Esophagus muscularis mucosa (tissue), 4 donors: ENCODE data around the gene NTM. TPM values are rescaled to one million over a fixed set of nuclear protein-coding genes. Genes with fewer than 3 reads are reported as not detected.

Source experiments
- DNase-seq: peaks from one replicate; pipeline ENCODE4 v3.0.0-alpha.2; 2017; ENCODE audit errors: extremely low spot score
- H3K27ac ChIP-seq, 4 donors: fragments of 200-600 bp; sonication (generic); replicated peaks in 1 of 4; 1 replicate in 3 of 4; 2 replicates in 1 of 4; pipeline ENCODE4 v1.5.1; 2016 to 2019; ENCODE audit warnings: mild to moderate bottlenecking in 1 of 4
- H3K27me3 ChIP-seq, 4 donors: fragments of 200-600 bp; sonication (generic); one replicate each; pipeline versions ENCODE4 v1.5.1 to v1.6.0; 2016 to 2019
- H3K36me3 ChIP-seq, 4 donors: fragments of 200-600 bp; sonication (generic); one replicate each; pipeline ENCODE4 v1.5.1; 2016 to 2019
- H3K4me1 ChIP-seq, 4 donors: fragments of 200-600 bp; sonication (generic); one replicate each; pipeline ENCODE4 v1.5.1; 2016 to 2019
- H3K4me3 ChIP-seq, 4 donors: fragments of 200-600 bp; sonication (generic); 1 replicate in 2 of 4; 2 replicates in 2 of 4; pipeline ENCODE4 v1.5.1; 2016 to 2019; ENCODE audit warnings: mild to moderate bottlenecking in 4 of 4, moderate library complexity in 1 of 4
- H3K9me3 ChIP-seq, 4 donors: fragments of 200-600 bp; sonication (generic); 1 replicate in 3 of 4; 2 replicates in 1 of 4; pipeline ENCODE4 v1.5.1; 2016 to 2019
- EP300 ChIP-seq: sonication (generic); formaldehyde crosslinking; IDR thresholded peaks from one replicate; pipeline ENCODE4 v1.6.1; 2017; ENCODE audit warnings: antibody characterized with exemption
- POLR2A ChIP-seq: fragments of 450-650 bp; IDR thresholded peaks from one replicate; pipeline ENCODE4 v1.6.1; 2017; ENCODE audit warnings: antibody characterized with exemption, moderate library complexity, mild to moderate bottlenecking, low read depth
- POLR2AphosphoS5 ChIP-seq, 2 donors: sonication (generic); formaldehyde crosslinking; IDR thresholded peaks; one replicate each; pipeline ENCODE4 v1.6.1; 2017; ENCODE audit warnings: antibody characterized with exemption in 2 of 2
- WGBS: methylation state at CpG from one replicate; pipeline ENCODE4 v1.1.5; 2018; 5-methylcytosine and 5-hydroxymethylcytosine counted together
- intact Hi-C: fragments of 100-400 bp; cut with DNase I; formaldehyde crosslinking; loops from one replicate; pipeline ENCODE4 v1.15.1; 2023
- total RNA-seq, 4 donors: library from RNA; depleted of rRNA; stranded (reverse); fragments of >200 nt; gene quantifications; one replicate each; pipeline versions ENCODE4 v1.1.0 to v1.2.1, GENCODE V29; 2016
- TF ChIP-seq, protein P1 (sequence below), 3 experiments: fragments of 200-600 bp in 2 of 3; fragments of 450-650 bp in 1 of 3; sonication (generic) in 2 of 3; IDR thresholded peaks; one replicate each; pipeline ENCODE4 v1.5.1; 2017 to 2019; ENCODE audit warnings: antibody characterized with exemption in 3 of 3, mild to moderate bottlenecking in 2 of 3, moderate library complexity in 1 of 3

The NTM gene
- total RNA-seq, 4 donors from 2014 or later = 5.6 to 25.3 (median 8.3) TPM

DNA sequence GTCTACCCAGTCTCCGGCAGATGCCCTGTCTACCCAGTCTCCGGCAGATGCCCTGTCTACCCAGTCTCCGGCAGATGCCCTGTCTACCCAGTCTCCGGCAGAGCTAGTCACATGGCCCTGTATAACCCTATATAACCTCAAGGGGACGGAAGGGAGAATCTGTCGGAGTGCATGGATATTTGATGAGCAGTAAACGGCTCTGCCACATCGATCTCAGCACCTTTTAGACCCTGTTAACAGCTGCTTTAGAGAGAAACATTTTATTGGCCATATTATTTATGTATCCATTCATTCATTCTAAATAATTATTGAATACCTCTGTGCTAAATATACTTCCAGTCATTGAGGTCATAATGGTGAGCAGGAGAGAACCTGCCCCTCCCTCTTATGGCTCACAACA, 228.9 kb downstream of the NTM start:
- Histone ChIP-seq H3K4me3 (no peak overlapping the region), H3K27me3 (peaks cover 0 to 5% (median 0%) of the 10 kb centered on the region in 4 donors), H3K9me3 (no peaks in the 10 kb centered on the region), H3K36me3 (no peaks in the 10 kb centered on the region), H3K4me1 (peaks cover 0 to 5% (median 0%) of the 10 kb centered on the region in 4 donors), H3K27ac (no peak overlapping the region)
- no peak for DNase-seq
- TF ChIP-seq POLR2A = no peak
- TF ChIP-seq EP300 = no peak
- TF ChIP-seq, protein P1, sequence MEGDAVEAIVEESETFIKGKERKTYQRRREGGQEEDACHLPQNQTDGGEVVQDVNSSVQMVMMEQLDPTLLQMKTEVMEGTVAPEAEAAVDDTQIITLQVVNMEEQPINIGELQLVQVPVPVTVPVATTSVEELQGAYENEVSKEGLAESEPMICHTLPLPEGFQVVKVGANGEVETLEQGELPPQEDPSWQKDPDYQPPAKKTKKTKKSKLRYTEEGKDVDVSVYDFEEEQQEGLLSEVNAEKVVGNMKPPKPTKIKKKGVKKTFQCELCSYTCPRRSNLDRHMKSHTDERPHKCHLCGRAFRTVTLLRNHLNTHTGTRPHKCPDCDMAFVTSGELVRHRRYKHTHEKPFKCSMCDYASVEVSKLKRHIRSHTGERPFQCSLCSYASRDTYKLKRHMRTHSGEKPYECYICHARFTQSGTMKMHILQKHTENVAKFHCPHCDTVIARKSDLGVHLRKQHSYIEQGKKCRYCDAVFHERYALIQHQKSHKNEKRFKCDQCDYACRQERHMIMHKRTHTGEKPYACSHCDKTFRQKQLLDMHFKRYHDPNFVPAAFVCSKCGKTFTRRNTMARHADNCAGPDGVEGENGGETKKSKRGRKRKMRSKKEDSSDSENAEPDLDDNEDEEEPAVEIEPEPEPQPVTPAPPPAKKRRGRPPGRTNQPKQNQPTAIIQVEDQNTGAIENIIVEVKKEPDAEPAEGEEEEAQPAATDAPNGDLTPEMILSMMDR (IDR thresholded peaks at IDR 0.05) = no peak
- TF ChIP-seq POLR2AphosphoS5 (IDR thresholded peaks at IDR 0.05) = no peak
- WGBS = 86% methylated on average over 8 of the region's 8 CpGs
- intact Hi-C loops = no loop called here

DNA sequence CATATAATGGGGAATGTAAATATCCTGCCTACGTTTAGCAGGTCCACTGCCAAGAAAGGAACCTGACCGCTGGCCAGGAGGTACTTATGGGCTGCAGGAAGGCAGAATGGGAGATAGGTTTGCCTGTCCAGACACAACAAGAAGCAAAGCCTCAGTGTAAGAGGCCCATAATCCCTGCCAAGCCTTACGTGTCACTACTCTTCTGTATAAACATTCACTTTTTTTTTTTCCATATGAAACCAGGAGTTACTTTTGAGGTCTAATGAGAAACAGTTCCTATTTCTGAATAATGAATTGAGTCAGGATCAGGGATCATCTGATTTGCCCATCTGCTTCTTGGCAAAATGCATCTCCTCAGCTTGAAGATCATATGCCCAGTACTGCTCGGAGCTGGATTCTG, 230.2 kb downstream of the NTM start:
- Histone ChIP-seq H3K36me3 (no peaks in the 10 kb centered on the region), H3K9me3 (no peaks in the 10 kb centered on the region), H3K27ac (no peak overlapping the region), H3K4me3 (no peak overlapping the region), H3K4me1 (peaks cover 0 to 5% (median 0%) of the 10 kb centered on the region in 4 donors), H3K27me3 (peaks cover 0 to 5% (median 0%) of the 10 kb centered on the region in 4 donors)
- TF ChIP-seq, protein P1 (IDR thresholded peaks at IDR 0.05) = no peak
- no peak for TF ChIP-seq POLR2A
- TF ChIP-seq POLR2AphosphoS5 (IDR thresholded peaks at IDR 0.05) = no peak
- TF ChIP-seq EP300 = no peak
- DNase-seq = no peak
- intact Hi-C loops = no loop called here
- 50% methylated on average over 4 of the region's 4 CpGs for WGBS

DNA sequence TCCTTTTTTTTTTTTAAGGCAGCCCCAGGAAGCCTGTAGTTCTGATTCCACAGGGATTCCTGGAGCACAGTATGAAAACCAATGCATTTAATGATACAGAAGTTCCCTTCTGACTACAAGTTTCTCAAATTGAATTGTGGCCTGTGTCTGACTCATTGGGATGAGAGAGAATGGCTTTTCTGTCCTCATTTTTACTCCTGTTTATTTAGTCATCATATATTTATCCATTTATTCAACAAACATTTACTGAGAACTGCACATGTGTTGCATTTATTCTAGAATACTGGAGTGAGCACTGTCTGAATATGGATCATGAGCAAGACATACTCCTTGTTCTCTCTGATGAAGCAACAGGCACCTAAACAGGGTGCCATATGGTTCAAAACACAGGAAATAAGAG, 231.2 kb downstream of the NTM start:
- Histone ChIP-seq H3K27me3 (peaks cover 0 to under 1% (median 0%) of the 10 kb centered on the region in 4 donors), H3K27ac (no peak overlapping the region), H3K4me1 (peaks cover 0 to 5% (median 0%) of the 10 kb centered on the region in 4 donors), H3K36me3 (no peaks in the 10 kb centered on the region), H3K9me3 (no peaks in the 10 kb centered on the region), H3K4me3 (no peak overlapping the region)
- TF ChIP-seq POLR2AphosphoS5 (IDR thresholded peaks at IDR 0.05) (no peak), EP300 (no peak), POLR2A (no peak)
- TF ChIP-seq, protein P1 (IDR thresholded peaks at IDR 0.05) = no peak
- intact Hi-C loops = no loop called here
- DNase-seq = no peak

DNA sequence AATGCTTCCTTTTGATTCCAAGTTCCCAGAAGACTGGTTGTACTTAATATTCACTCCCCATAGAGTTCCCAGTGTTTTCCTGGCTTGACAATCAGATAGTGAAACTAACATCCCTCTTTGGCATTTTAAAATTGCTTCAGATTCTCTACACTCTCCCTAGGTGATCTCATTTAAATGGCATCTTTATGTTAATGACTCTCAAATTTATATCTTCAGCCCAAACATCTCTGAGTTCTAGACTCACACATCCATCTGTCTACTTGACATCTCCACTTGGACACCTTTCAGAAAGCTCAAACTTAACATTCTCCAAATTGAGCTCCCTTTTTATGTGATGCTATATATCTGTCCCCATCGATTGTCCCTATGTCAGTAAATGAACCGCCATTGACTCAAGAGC, 232.0 kb downstream of the NTM start:
- 97% methylated on average over 2 of the region's 2 CpGs for WGBS
- intact Hi-C loops = no loop called here

More for the DNA sequence above, 232.0 kb downstream of the NTM start:
- Histone ChIP-seq H3K27ac (no peak overlapping the region), H3K9me3 (no peaks in the 10 kb centered on the region), H3K27me3 (no peaks in the 10 kb centered on the region), H3K36me3 (no peaks in the 10 kb centered on the region), H3K4me1 (peaks cover 0 to 5% (median 0%) of the 10 kb centered on the region in 4 donors), H3K4me3 (no peak overlapping the region)
- no peak for DNase-seq
- TF ChIP-seq POLR2AphosphoS5 (IDR thresholded peaks at IDR 0.05) (no peak), EP300 (no peak), POLR2A (no peak)
- TF ChIP-seq, protein P1 (IDR thresholded peaks at IDR 0.05) = no peak
